HG03108 (cell line): Measurements from ENCODE around the gene PALLD.

ENCODE experiments used
- ATAC-seq: cut with Tn5 transposase; IDR thresholded peaks from one replicate; pipeline ENCODE4 v1.9.1; 2021; ENCODE audit warnings: moderate library complexity; ENCODE audit not compliant: unreplicated experiment

PALLD gene

DNA sequence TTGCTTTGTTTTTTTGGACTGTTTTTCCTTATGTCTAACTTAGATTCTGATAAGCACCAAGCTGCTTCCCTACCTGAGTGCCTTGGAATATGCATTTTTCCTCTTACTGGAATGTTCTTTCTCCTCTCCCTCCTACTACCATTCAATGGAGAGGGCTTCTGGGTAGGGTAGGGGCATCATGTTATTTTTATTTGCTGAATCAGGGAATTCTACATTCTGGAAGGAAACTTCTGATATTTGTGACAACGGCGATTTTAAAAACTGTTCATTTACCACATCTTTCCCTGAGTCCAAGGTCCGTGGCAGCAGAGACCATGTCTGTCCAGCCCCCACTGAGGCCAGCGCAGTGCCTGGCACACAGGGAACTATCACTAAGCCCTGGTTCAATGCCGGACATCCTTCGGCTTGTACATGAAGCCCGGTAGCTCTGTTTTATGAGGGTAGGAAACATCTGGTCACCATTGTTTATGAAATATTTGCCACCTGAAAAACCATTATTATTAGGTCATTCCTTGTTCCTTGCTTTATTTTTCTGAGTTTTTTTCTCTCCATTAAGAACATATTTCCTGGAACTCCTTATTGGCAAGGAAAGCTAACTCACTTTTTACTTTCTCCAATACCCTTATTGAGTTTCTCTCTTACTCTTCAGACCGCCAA is 57.0 kb downstream of the PALLD start:
- ATAC-seq: no peak

DNA sequence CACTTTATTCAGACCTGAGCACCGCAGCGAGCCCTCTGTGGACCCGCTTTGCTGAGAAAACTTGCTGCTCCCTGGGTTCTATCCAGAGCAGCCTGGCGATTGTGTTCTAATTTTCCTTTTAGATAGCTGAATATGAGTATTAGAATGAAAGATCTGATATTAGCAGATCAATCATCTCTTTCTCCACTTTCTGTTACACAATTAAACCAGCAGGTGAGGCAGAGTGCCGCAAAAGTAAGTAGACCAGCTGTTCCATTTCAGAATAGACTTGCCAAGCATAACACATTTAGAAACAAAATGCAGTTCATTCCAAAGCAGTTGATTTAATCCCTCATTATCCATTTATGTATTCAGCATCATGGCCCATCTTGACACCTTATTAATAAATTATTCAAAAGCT is 58.6 kb downstream of the PALLD start:
- no peak for ATAC-seq

DNA sequence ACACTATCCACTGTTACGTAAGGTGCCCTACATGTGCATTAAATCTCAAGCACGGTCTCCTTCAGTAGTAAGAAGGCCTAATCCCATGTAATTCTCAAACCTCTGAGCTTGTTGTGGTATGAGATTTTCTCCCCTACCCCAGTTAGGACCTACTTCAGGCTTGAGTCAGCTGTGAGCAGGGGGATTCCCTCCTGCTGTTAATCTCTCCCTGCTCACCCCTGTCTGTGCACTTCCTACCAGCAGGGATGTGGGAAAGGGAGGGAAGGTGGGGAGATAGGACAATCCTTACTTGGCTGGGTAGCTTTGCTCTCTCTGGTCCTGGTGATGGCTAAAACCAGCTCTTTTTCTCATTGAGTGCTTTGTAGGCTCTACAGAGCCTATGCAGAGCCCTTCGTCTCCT is 60.8 kb downstream of the PALLD start:
- no peak for ATAC-seq

DNA sequence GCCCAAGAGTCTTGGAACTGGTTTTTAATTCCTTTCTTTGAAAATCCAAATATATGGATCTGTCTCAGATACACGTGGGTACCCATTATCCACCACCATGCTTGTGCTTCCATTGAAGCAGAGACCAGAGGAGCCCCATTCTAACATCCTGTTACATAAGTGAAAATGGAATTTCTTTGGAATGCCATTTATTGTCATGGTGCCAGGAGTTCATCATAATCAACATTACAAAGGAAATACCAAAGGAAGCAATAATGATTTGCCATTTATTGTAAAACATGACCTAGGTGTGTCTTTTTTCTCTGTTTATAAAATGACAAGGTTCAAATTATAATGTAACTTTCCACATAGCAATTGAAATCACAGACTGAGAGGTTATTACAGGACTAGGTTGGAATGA is 61.7 kb downstream of the PALLD start:
- no peak for ATAC-seq

DNA sequence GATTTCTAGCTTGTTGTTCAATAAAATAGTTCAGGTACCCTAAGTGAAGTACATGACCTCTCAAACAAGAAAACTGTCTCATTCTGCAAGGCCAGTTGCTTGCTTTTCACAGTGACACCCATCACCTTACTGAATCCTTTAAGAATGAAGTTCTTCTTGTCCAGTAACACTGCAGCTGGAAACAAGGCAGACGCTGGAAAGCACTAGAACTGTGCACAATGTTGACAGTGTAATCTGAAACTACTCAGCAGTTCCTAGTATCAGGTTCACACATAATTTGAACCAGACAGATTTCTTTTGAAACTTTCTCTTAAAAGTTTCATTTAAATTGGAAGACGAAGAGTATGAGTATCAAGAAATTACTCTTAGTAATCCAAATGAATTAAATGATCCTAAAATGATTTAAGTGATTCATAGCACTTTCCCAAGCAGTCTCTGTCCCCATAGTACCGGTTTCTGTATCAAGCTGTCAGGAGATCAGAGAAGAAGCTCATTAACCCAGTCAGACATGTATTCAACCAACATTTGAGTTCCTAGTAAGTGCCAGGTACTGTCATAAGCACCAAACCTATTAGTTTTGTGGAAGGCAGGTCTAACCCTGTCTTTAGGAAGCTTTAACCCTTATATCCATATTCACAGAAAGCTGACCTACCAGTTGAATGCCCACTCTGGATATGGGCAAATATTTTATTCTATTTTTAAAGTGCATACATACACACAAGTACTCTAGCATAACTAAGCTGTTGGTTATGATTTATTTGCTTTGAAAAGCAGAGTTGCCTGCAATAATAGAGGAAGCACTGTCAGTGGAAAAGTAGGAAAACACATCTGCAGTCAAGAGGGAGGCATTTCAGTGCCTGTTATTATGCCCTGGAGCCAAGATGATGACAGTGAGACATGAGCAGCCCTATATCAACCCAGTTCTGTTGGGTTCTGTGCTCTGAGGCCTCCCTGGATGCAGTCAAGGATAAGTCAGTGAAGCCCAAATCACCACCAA is 63.6 kb downstream of the PALLD start:
- ATAC-seq: no peak

DNA sequence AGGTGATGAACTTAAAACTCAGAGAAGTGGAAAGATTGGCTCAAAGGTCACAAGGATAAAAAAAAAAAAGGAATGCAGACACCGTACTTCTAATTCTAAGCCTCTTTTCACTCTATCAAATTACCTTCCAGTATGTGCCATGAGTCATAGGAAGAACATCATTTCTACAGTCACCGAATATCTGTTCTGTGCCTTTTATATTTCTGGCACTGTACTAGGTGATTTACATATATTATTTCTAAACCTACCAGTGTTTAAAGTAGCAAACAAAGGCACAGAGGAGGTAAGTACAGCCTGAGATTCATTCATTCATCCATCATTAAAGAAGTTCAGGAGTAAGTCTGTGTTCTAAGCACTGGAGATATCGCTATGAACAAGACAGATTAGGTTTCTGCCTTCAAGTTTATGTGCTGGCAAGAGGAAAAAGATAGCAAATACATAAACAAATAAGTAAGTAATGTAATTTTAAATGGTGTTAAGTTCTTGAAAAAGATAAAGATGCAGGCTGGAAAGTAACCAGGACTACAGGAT is 65.3 kb downstream of the PALLD start:
- ATAC-seq: no peak

DNA sequence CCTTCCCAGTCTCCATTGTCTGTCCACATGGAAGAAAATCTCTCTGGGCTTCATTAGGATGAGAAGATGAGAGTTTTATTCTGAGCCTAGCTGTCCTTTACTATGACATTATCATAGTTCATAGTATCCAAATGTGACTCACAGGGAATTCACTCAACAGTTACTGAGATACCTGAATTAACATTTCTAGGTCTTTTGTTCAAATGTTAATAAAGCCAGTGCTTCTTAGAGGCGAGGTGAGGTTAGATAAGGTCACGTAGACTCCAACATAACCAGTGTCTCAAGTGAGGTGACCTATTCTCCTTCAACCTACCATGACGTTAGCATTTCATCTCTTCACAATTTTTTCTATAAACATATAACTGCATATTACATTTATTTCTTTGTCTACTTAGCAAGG is 67.2 kb downstream of the PALLD start:
- ATAC-seq: no peak

DNA sequence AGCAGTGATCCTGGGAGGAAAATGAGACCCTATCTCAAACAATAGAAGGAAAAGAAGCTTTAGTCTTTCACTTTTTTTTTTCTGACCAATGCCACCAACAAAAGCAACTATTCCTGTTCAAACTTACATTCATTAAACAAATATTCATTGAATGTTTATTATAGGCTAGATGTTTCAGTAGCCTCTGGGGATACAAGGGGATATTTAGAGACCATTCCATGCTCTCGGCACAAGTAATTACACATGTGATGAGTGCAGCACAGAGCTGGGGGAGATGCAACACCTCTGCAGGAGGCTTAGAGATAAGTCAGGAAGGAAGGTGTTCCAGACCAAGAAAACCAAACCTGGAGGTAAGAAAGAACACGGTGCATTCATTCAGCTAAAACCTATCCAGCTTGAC is 68.3 kb downstream of the PALLD start:
- no peak for ATAC-seq

DNA sequence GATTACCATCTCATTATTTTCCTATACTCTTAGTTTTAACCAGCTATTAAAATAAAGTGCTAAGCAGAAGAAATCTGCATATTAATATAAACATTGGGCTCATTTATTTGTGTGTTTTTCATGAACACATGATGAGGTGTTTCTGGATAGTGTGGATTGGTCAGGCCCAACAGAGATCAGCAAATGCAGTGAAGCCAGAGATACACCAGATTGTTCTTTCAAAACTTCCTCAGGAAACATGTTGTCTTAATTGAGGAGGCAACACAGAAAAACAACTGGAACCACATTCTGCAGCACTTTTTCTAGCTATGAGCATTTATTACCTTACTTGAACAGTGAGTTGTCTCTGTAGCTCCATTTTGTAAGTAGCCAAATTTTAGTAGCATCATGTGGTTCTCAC is 69.9 kb downstream of the PALLD start:
- ATAC-seq: no peak

DNA sequence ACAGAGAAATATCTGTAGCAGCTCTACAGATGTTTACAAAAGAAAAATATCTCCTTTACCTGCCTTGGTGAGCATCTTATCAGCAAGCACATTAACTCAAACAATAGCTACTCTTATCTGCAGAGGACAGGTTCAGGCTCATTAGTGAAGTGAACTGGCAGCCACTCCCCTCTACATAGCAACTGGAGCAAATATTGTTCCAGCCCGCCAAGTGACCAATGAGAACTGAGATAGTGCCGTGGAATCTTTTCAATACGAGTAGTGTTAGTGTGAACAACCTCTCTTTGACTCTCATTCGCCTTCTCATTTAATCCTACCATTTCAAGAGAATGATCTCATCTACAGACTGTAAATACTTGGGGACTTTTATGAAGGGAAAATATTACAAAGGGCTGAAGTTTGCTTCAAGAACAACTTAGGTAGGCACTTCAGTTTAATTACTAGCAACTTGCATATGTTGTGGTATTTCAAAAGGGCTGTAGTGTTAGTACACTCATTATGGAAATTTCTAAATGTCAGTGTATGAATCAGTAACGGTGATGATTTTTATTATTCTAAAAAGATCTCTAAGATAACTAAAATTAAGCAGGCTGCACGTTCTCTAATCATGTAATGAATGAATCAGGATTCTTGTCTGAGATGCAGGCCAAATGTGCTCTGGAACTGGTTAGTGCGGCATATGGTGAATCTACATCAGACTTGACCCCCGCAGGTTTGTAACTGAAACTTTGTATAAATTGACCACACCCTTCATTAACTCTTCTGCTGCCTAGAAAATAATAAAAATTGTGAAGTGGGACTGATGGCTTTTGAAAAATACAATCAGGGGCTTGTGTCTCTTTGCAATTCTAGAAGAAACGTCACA is 72.4 kb downstream of the PALLD start:
- ATAC-seq: no peak

DNA sequence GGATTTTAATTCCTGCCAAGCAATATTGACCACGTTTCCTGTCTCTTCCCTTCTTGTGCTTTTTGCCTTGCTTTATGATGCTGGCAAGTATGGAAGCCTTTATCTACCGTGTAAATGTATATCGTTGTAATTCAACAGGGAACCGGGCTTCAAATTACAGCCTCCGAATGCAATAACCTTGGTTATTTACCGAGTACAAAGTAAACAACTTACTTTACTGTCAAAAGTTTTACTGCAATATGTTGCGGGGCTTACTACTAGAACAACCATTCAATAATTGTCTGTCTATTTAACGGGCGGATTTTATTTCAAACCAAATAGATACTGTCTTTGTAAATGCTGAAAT is 73.1 kb downstream of the PALLD start:
- ATAC-seq: no peak

DNA sequence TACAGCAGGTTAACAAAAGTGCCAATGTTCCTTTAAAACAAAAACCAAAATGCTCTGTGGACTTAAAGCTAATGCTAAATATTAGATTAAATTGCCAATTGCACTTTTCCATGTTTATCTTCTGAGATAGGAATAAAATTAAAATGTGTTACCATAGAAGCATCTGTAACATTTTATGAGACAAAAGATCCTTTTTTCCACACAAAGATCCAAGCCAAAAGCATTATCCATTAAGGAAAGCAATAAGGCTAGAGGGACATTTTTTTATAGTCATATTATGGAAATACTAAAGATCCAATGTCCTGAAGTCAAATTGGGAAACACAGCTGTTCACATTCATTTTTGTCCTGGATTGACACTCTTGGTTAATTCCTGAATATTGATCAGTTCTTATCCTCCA is 73.6 kb downstream of the PALLD start:
- no peak for ATAC-seq

DNA sequence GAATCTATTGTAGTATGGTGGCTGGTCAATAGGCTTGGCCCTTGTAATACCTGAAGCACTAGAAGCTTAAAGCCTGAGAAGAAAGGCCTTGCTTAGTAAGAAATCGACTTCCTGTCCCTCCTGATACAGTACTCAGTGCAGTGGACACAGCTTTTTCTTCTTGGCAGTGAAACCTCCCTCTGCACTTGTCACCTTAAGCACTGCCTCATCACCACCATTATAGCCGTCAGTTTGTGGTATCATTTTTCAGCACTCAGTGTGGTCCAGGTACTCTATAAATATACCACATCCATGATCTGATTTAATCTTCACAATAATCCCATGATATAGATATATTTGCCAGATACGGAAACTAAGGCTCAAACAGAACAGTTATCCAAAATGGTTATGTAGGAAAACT is 75.2 kb downstream of the PALLD start:
- ATAC-seq: no peak

DNA sequence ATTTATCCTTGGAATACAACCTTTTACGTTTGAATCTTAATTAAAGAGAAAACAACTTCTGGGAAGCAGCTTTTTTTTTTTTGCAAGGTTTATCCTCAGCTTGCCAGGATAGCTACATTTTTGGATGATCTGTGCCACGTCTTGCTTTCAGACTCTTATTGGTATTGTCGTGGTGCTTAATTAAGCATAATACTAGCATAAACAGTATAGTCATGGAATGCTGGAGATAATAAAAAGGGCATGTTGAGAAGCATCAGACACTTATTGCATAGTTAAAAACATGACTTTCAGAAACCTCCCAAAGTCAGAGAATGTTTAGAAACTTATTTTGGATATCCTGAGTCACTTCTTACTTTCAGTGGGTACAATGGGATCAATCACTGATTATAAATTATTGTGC is 77.0 kb downstream of the PALLD start:
- ATAC-seq: no peak

DNA sequence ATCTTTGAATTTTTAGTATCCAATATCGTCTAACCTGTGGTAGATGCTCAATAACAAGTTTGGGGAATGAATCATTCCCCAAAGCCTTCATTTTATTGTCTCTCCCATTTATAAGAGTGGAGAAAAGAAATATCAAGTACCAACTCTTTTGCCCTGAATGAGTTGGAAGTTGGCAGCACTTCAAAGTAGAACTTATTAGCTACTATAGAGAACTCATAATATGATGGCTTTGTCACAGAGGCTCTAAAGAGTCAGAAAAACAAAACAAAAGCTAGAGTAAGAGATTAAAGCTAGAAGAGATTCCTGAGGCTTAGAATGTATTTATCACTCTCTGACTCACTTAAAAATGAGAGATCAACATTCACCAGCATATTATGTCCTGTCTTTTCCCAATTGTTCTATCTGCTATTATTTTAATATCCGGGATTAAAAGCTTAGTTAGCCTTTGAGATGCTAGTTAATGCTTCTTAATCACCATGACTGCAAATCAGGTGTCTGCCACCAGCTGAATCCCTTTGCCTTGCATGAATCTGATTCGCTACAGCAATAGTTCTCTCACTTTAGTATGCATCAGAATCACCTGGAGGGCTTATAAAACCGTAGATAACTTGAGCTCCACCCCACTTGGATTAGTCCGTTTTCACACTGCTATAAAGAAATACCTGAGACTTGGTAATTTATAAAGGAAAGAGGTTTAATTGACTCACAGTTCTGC is 77.9 kb downstream of the PALLD start:
- ATAC-seq: no peak

DNA sequence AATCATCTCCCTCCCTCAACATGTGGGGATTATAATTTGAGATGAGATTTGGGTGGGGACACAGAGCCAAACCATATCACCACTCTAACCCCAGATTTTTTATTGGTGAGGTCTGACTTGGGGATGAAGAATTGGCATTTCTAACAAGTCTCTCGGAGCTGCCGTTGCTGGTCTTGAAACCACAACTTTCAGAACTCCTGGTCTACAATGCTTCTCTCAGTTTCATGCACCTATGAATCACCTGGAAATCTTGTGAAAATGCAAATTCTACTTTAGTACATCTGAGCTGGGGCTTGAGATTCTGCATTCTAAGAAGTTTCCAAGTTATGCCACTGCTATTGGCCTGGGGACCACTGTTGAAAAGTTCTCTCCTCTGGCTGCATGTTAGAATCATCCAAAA is 78.6 kb downstream of the PALLD start:
- ATAC-seq: no peak

DNA sequence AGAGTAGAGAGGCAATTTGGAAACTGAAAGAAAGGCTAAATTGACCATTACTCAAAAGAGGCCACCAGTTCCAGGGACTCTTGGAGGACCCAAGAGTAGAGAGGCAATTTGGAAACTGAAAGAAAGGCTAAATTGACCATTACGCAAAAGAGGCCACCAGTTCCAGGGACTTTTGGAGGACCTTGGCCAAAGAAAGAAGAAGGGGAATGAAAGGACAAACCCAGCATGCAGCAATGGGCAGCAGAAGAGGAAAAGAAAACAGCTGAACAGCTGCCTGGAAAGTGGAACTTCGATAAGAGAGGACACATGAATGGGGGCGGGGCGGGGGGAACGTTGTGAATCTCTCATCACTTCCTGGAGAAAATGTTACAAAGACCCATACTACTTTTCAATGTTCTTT is 80.8 kb downstream of the PALLD start:
- ATAC-seq: no peak

DNA sequence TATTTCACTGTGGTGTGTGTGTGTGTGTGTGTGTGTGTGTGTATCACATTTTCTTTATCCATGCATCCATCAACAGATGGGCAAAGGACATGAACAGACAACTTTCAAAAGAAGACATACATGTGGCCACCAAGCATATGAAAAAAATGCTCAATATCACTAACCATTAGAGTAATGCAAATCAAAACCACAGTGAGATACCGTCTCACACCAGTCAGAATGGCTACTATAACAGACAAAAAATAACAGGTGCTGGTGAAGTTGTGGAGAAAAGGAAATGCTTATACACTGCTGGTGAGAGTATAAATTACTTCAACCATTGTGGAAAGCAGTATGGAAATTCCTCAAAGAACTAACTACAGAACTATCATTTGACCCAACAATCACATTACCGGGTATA is 83.4 kb downstream of the PALLD start:
- no peak for ATAC-seq

DNA sequence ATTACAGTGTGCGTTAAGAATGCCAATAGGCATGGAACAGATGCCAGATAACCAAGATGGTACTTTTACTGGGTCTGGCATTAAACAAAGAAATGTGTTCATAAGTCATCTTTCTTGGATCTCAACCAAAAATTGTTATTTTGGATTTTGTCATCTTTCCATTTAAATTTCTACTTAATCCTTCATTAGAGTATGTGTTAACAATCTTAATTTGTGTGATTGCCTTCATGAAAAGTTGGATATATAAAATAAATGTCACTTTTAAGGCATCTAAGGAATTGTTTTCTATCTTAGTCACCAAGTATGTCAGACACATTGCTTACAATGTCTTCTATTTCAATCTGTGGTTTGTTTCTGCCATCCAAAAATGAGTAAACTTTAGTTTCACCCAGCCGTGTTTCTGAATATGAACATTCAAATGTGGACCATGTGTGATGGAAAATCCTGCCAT is 87.5 kb downstream of the PALLD start:
- ATAC-seq: no peak
